ENCODE measurements around the gene IL2RA. TPM values are rescaled to one million over a fixed set of nuclear protein-coding genes. Genes with fewer than 3 reads are reported as not detected.
A peak's percentile ranks its signal among the peaks of the same experiment; 100 is the strongest.
"Not testable (repeated sequence)": the region's sequence is repeated elsewhere in the genome, so short reads cannot be mapped to it uniquely, and the experiment has no call there.

Gene IL2RA
- 2.3 TPM for total RNA-seq
- long read RNA-seq, partial matches to known transcripts, result 0 of 2 reads
- long read RNA-seq, other reads (novel, unspliced or antisense), result 0 of 2 reads

- DNase-seq, result peak; percentile 53
- intact Hi-C loops (cut with DNase I), result no loop called here
These were observed at the start of gene IL2RA for GRCh38 chr10:6062101-6062771. Gene IL2RA, minus strand, starts transcription at chr10:6062367. Its CDS starts 216 bp downstream, at chr10:6062151.

GRCh38 chr10:6110136-6110535 is 48.0 kb upstream of the IL2RA start:
- intact Hi-C loops (cut with DNase I), result loop anchor here (5.0 kb wide), 1 partner anchor 92 kb away; the partner anchor contains the start of gene PFKFB3
- DNase-seq (no peak), ATAC-seq (ENCODE audit: poor library complexity) (peak; percentile 32)

More at GRCh38 chr10:6062101-6062771, at the start of gene IL2RA:
- ATAC-seq (ENCODE audit: poor library complexity), result no peak

GRCh38 chr10:6109444-6109775 is 47.2 kb upstream of the IL2RA start:
- intact Hi-C loops (cut with DNase I), result loop anchor here (5.0 kb wide), 2 partner anchors 38 to 293 kb away; no protein-coding TSS in a partner anchor
- DNase-seq (no peak), ATAC-seq (ENCODE audit: poor library complexity) (no peak)

- intact Hi-C loops (cut with DNase I), result loop anchor here (5.0 kb wide), 2 partner anchors 38 to 293 kb away; no protein-coding TSS in a partner anchor
- DNase-seq (no peak), ATAC-seq (ENCODE audit: poor library complexity) (peak; percentile 52)
These were observed 46.7 kb upstream of the IL2RA start for GRCh38 chr10:6108631-6109443.

- ATAC-seq (ENCODE audit: poor library complexity) (no peak), DNase-seq (no peak)
- intact Hi-C loops (cut with DNase I), result loop anchor here (5.0 kb wide), 2 partner anchors 39 to 294 kb away; no protein-coding TSS in a partner anchor
These were observed 45.9 kb upstream of the IL2RA start for GRCh38 chr10:6108072-6108471.

GRCh38 chr10:6107616-6108015 is 45.4 kb upstream of the IL2RA start:
- DNase-seq; ATAC-seq (ENCODE audit: poor library complexity): not testable (repeated sequence)
- intact Hi-C loops (cut with DNase I), result loop anchor here (5.0 kb wide), 2 partner anchors 40 to 295 kb away; no protein-coding TSS in a partner anchor

- DNase-seq, result no peak
- no peak for ATAC-seq (ENCODE audit: poor library complexity)
- intact Hi-C loops (cut with DNase I), result no loop called here
These were observed 41.4 kb upstream of the IL2RA start for GRCh38 chr10:6103591-6103990.

- intact Hi-C loops (cut with DNase I), result no loop called here
- peak; percentile 52 for ATAC-seq (ENCODE audit: poor library complexity)
- DNase-seq, result no peak
These were observed 40.0 kb upstream of the IL2RA start for GRCh38 chr10:6102128-6102527.

- ATAC-seq (ENCODE audit: poor library complexity), result no peak
- DNase-seq, result no peak
- intact Hi-C loops (cut with DNase I), result no loop called here
These were observed 39.0 kb upstream of the IL2RA start for GRCh38 chr10:6101181-6101580.

- intact Hi-C loops (cut with DNase I), result no loop called here
- DNase-seq, result no peak
- ATAC-seq (ENCODE audit: poor library complexity), result no peak
These were observed 38.2 kb upstream of the IL2RA start for GRCh38 chr10:6100370-6100769.

- ATAC-seq (ENCODE audit: poor library complexity) (no peak), DNase-seq (no peak)
- intact Hi-C loops (cut with DNase I), result no loop called here
These were observed 36.0 kb upstream of the IL2RA start for GRCh38 chr10:6098156-6098555.

- intact Hi-C loops (cut with DNase I), result no loop called here
- ATAC-seq (ENCODE audit: poor library complexity), result no peak
- no peak for DNase-seq
These were observed 34.9 kb upstream of the IL2RA start for GRCh38 chr10:6097063-6097462.

GRCh38 chr10:6095810-6096570 is 33.8 kb upstream of the IL2RA start:
- no peak for ATAC-seq (ENCODE audit: poor library complexity)
- intact Hi-C loops (cut with DNase I), result no loop called here
- DNase-seq, result no peak

GRCh38 chr10:6092731-6093130 is 30.6 kb upstream of the IL2RA start:
- DNase-seq, result no peak
- intact Hi-C loops (cut with DNase I), result no loop called here
- ATAC-seq (ENCODE audit: poor library complexity), result no peak

GRCh38 chr10:6091630-6092029 is 29.5 kb upstream of the IL2RA start:
- intact Hi-C loops (cut with DNase I), result no loop called here
- ATAC-seq (ENCODE audit: poor library complexity) (no peak), DNase-seq (no peak)

- intact Hi-C loops (cut with DNase I), result loop anchor here (5.0 kb wide), 1 partner anchor 313 kb away; no protein-coding TSS in a partner anchor
- DNase-seq (no peak), ATAC-seq (ENCODE audit: poor library complexity) (no peak)
These were observed 27.4 kb upstream of the IL2RA start for GRCh38 chr10:6089334-6090219.

- intact Hi-C loops (cut with DNase I), result loop anchor here (5.0 kb wide), 1 partner anchor 313 kb away; no protein-coding TSS in a partner anchor
- ATAC-seq (ENCODE audit: poor library complexity), result peak; percentile 94
- peak; percentile 97 for DNase-seq
These were observed 26.7 kb upstream of the IL2RA start, which contains the start of gene RBM17 for GRCh38 chr10:6088721-6089333. Gene RBM17, plus strand, starts transcription at chr10:6089034. Its CDS starts 8,032 bp downstream, at chr10:6097066.
